B cell (primary cell): ENCODE data around the gene NELFE. TPM values are rescaled to one million over a fixed set of nuclear protein-coding genes. Genes with fewer than 3 reads are reported as not detected.
A peak's percentile ranks its signal among the peaks of the same experiment; 100 is the strongest.
"Not testable (repeated sequence)": the region's sequence is repeated elsewhere in the genome, so short reads cannot be mapped to it uniquely, and the experiment has no call there.

Experiments used
- ATAC-seq: fragments of 200-7000 bp; cut with Tn5 transposase; one replicate; pipeline ENCODE4 v1.10.0; 2021; ENCODE audit warnings: low read depth, mild to moderate bottlenecking, moderate number of reproducible peaks, moderate library complexity
- CTCF ChIA-PET: fragments of 350-600 bp; sonication (Branson Sonifier 250); formaldehyde crosslinking; loops from one replicate; lab custom pipeline; 2021; ENCODE audit warnings: antibody characterized with exemption, inconsistent platforms; lab: Charles Lee
- POLR2A ChIA-PET: fragments of 350-600 bp; sonication (Branson Sonifier 250); formaldehyde crosslinking; loops from one replicate; lab custom pipeline; 2021; ENCODE audit warnings: antibody characterized with exemption; lab: Charles Lee
- DNase-seq: peaks from one replicate; pipeline ENCODE4 v3.0.0; 2013
- H2AFZ ChIP-seq: 2 replicates; pipeline ENCODE4 v1.6.1; 2012; ENCODE audit warnings: mild to moderate bottlenecking, low read depth, low read length; ENCODE audit not compliant: insufficient read depth, poor library complexity, severe bottlenecking
- H3K27ac ChIP-seq, 2 donors: 1 replicate in 1 of 2; 2 replicates in 1 of 2; pipeline ENCODE4 v1.5.1; 2012 to 2013; ENCODE audit warnings: low read length in 2 of 2, mild to moderate bottlenecking in 2 of 2, moderate library complexity in 1 of 2
- H3K27me3 ChIP-seq, 4 experiments: fragments of 200-600 bp in 1 of 4; sonication (generic) in 1 of 4; replicated peaks in 1 of 4; 1 replicate in 2 of 4; 2 replicates in 2 of 4; pipeline versions ENCODE4 v1.6.1 to v1.7.0; 2013 to 2016; ENCODE audit warnings: low read length in 3 of 4, mild to moderate bottlenecking in 2 of 4, mixed read lengths in 1 of 4, moderate library complexity in 1 of 4; ENCODE audit not compliant: insufficient read depth in 4 of 4, control insufficient read depth in 3 of 4; ENCODE audit errors: control extremely low read depth in 1 of 4
- H3K36me3 ChIP-seq, 2 experiments: replicated peaks in 1 of 2; 1 replicate in 1 of 2; 2 replicates in 1 of 2; pipeline versions ENCODE4 v1.6.1 to v1.7.1; 2013; ENCODE audit warnings: low read length in 1 of 2; ENCODE audit not compliant: insufficient read depth in 2 of 2, control insufficient read depth in 1 of 2; ENCODE audit errors: control extremely low read depth in 1 of 2, extremely low read depth in 1 of 2
- H3K4me1 ChIP-seq, 2 donors: fragments of 200-600 bp in 1 of 2; sonication (generic) in 1 of 2; 1 replicate in 1 of 2; 2 replicates in 1 of 2; pipeline versions ENCODE4 v1.5.1 to v1.6.1; 2013 to 2017; ENCODE audit warnings: low read length in 2 of 2; ENCODE audit not compliant: control insufficient read depth in 2 of 2, insufficient read depth in 2 of 2
- H3K4me2 ChIP-seq: replicated peaks from 2 replicates; pipeline ENCODE3; 2012; ENCODE audit warnings: mild to moderate bottlenecking, low read depth, low read length; ENCODE audit not compliant: poor library complexity, severe bottlenecking
- H3K4me3 ChIP-seq, 5 experiments: fragments of 200-600 bp in 1 of 5; sonication (generic) in 1 of 5; 1 replicate in 3 of 5; 2 replicates in 2 of 5; pipeline versions ENCODE4 v1.5.1 to v1.7.0; 2011 to 2016; ENCODE audit warnings: low read length in 4 of 5, mild to moderate bottlenecking in 4 of 5, low read depth in 2 of 5, control low read depth in 1 of 5, moderate library complexity in 1 of 5; ENCODE audit not compliant: insufficient read depth in 1 of 5; ENCODE audit errors: control extremely low read depth in 1 of 5, extremely low read depth in 1 of 5
- H3K79me2 ChIP-seq: fragments of 200-600 bp; sonication (generic); one replicate; pipeline ENCODE4 v1.6.0; 2016; ENCODE audit warnings: low read length; ENCODE audit not compliant: control insufficient read depth, insufficient read depth
- H3K9ac ChIP-seq: fragments of 200-600 bp; sonication (generic); 2 replicates; pipeline ENCODE4 v1.6.1; 2017; ENCODE audit warnings: mild to moderate bottlenecking, low read length, moderate library complexity
- H3K9me3 ChIP-seq, 3 donors: one replicate each; pipeline versions ENCODE4 v1.6.1 to v1.7.1; 2013; ENCODE audit warnings: low read length in 2 of 3; ENCODE audit not compliant: control insufficient read depth in 2 of 3, insufficient read depth in 1 of 3; ENCODE audit errors: control extremely low read depth in 1 of 3
- H4K20me1 ChIP-seq: 2 replicates; pipeline ENCODE4 v1.6.0; 2012; ENCODE audit warnings: mild to moderate bottlenecking, low read length; ENCODE audit not compliant: insufficient read depth, control insufficient read depth, poor library complexity, severe bottlenecking
- H3K27ac Mint-ChIP-seq: one replicate; pipeline ENCODE4 v1.8.0; 2021; ENCODE audit warnings: mixed read lengths
- H3K27me3 Mint-ChIP-seq: one replicate; pipeline ENCODE4 v1.8.0; 2021; ENCODE audit warnings: mixed read lengths
- H3K4me1 Mint-ChIP-seq: one replicate; pipeline ENCODE4 v1.8.0; 2021; ENCODE audit warnings: mixed read lengths
- H3K4me3 Mint-ChIP-seq: one replicate; pipeline ENCODE4 v1.8.0; 2021; ENCODE audit warnings: mixed read lengths
- H3K9me3 Mint-ChIP-seq: one replicate; pipeline ENCODE4 v1.8.0; 2022; ENCODE audit warnings: mixed read lengths; ENCODE audit not compliant: insufficient read depth
- CTCF ChIP-seq: fragments of 200-600 bp; IDR thresholded peaks from one replicate; pipeline ENCODE4 v1.8.0; 2022; ENCODE audit warnings: antibody characterized with exemption, mild to moderate bottlenecking
- EZH2 ChIP-seq: IDR thresholded peaks from 2 replicates; pipeline ENCODE4 v1.6.1; 2012; ENCODE audit warnings: borderline replicate concordance, low read depth, mild to moderate bottlenecking, moderate library complexity, low read length; ENCODE audit not compliant: insufficient read depth, poor library complexity, severe bottlenecking
- WGBS: methylation state at CpG from one replicate; pipeline ENCODE4 v1.1.5; 2013; ENCODE audit warnings: missing lambda C conversion rate; ENCODE audit not compliant: insufficient coverage; 5-methylcytosine and 5-hydroxymethylcytosine counted together
- intact Hi-C: fragments of 100-400 bp; cut with micrococcal nuclease; formaldehyde crosslinking; loops from one replicate; pipeline ENCODE4 v1.10.0; 2022
- polyA minus RNA-seq: library from RNA; depleted of rRNA, polyadenylated mRNA; stranded (reverse); fragments of >200 nt; gene quantifications from 2 replicates; pipeline ENCODE4 v1.2.3, GENCODE V29; 2012
- polyA plus RNA-seq: library from polyadenylated mRNA; depleted of rRNA; stranded (reverse); fragments of >200 nt; gene quantifications from 2 replicates; pipeline ENCODE4 v1.2.3, GENCODE V29; 2012
- total RNA-seq, 2 donors: library from RNA; stranded (reverse); fragments of 120-200 nt in 1 of 2; gene quantifications; 1 replicate in 1 of 2; 2 replicates in 1 of 2; pipeline versions ENCODE4 v1.2.3 to v1.2.4, GENCODE V29; 2013 to 2022

NELFE gene
- total RNA-seq (48.6 and 53.7 TPM in 2 replicates), polyA plus RNA-seq (39.0 and 40.0 TPM in 2 replicates), polyA minus RNA-seq (39.0 and 49.3 TPM in 2 replicates)
- total RNA-seq (2013), result 43.4 TPM

GRCh38 chr6:31958741-31959739, at the start of gene NELFE, which contains the start of gene SKIC2:
Gene NELFE, minus strand, starts transcription at chr6:31958971. Its CDS starts 525 bp downstream, at chr6:31958446.
Gene SKIC2, plus strand, starts transcription at chr6:31959175. Its CDS starts 18 bp downstream, at chr6:31959193.
- under 1% methylated on average over 57 of the region's 59 CpGs for WGBS
- ChIA-PET POLR2A (interaction anchor here (0.6 to 1.6 kb wide), 8 partner anchors 8 to 977 kb away, joined by 3 to 24 read pairs (median 3); partner anchors contain the start of genes BAG6, DXO and EHMT2), CTCF (interaction anchor here (0.6 to 1.5 kb wide), 6 partner anchors 9 to 278 kb away, joined by 3 to 10 read pairs (median 4); partner anchors contain the start of genes DXO, LY6G5C and NEU1)
- Mint-ChIP-seq H3K27ac (peak within 1 kb of the TSS; percentile 96), H3K9me3 (no peaks in the 10 kb centered on the region), H3K27me3 (no peaks in the 10 kb centered on the region), H3K4me1 (peaks cover 30% of the 10 kb centered on the region), H3K4me3 (peak within 1 kb of the TSS; percentile 96)
- TF ChIP-seq CTCF, result no peak
- TF ChIP-seq EZH2, result no peak
- peaks cover 3 to 57% of the 10 kb centered on the region in 2 experiments for H3K36me3 ChIP-seq
- peaks cover 44% of the 10 kb centered on the region for H3K79me2 ChIP-seq
- H3K27ac ChIP-seq, result peak within 1 kb of the TSS; percentile 84 to 91
- no peaks in the 10 kb centered on the region for H3K9me3 ChIP-seq
- peak within 1 kb of the TSS; percentile 88 to 98 (median 91) for H3K4me3 ChIP-seq
- H3K4me2 ChIP-seq, result peak within 1 kb of the TSS; percentile 93
- intact Hi-C loops, result loop anchor here (1.0 to 5.0 kb wide), 8 partner anchors 13 to 557 kb away; partner anchors contain the start of genes AGPAT1, DXO, MICA and PRRC2A
- no peaks in the 10 kb centered on the region for H4K20me1 ChIP-seq
- DNase-seq (peak; percentile 99), ATAC-seq (peak; percentile 98)
- peak within 1 kb of the TSS; percentile 95 for H2AFZ ChIP-seq
- H3K9ac ChIP-seq, result peak within 1 kb of the TSS; percentile 97
- H3K4me1 ChIP-seq, result peaks cover 16 to 23% of the 10 kb centered on the region in 2 donors
- no peaks in the 10 kb centered on the region for H3K27me3 ChIP-seq

- H3K4me1 ChIP-seq, H3K4me3 Mint-ChIP-seq, H3K4me2 ChIP-seq, H3K9me3 ChIP-seq, H3K4me1 Mint-ChIP-seq, POLR2A ChIA-PET, H3K9ac ChIP-seq, H4K20me1 ChIP-seq, H3K4me3 ChIP-seq, DNase-seq, H2AFZ ChIP-seq, H3K27me3 ChIP-seq, ATAC-seq, H3K79me2 ChIP-seq, intact Hi-C loops, H3K27ac Mint-ChIP-seq, H3K9me3 Mint-ChIP-seq, H3K27me3 Mint-ChIP-seq, H3K36me3 ChIP-seq, H3K27ac ChIP-seq: not testable (repeated sequence)
- WGBS, result no CpG with 5 or more reads among the region's 24 CpGs
- CTCF ChIA-PET, result interaction anchor here (0.5 kb wide), 1 partner anchor 1165 kb away, joined by 3 read pairs; no protein-coding TSS in a partner anchor
Measured at GRCh38 chr6:32008037-32008436, 49.3 kb upstream of the NELFE start.

GRCh38 chr6:32007086-32007485, 48.3 kb upstream of the NELFE start:
- H3K4me3 ChIP-seq, H3K9me3 Mint-ChIP-seq, H3K9ac ChIP-seq, DNase-seq, H3K27me3 ChIP-seq, CTCF ChIA-PET, H4K20me1 ChIP-seq, POLR2A ChIA-PET, H3K27me3 Mint-ChIP-seq, H3K4me2 ChIP-seq, H3K36me3 ChIP-seq, H3K27ac Mint-ChIP-seq, H3K4me1 ChIP-seq, H3K79me2 ChIP-seq, ATAC-seq, H3K4me3 Mint-ChIP-seq, intact Hi-C loops, H3K27ac ChIP-seq, H2AFZ ChIP-seq, H3K9me3 ChIP-seq, H3K4me1 Mint-ChIP-seq: not testable (repeated sequence)
- 100% methylated on average over 1 of the region's 12 CpGs for WGBS
